ENCODE measurements around the gene WDR72.

Gene WDR72

GRCh38 chr15:53536479-53537120 is 222.9 kb downstream of the WDR72 start:
- no peak for DNase-seq (ENCODE audit: low read depth in 4 of 4, low spot score in 1 of 4)

GRCh38 chr15:53535886-53536285 is 223.6 kb downstream of the WDR72 start:
- no peak for DNase-seq (ENCODE audit: low read depth in 4 of 4, low spot score in 1 of 4)

GRCh38 chr15:53534105-53534839 is 225.2 kb downstream of the WDR72 start:
- DNase-seq (ENCODE audit: low read depth in 4 of 4, low spot score in 1 of 4) = no peak

GRCh38 chr15:53530761-53531160 is 228.7 kb downstream of the WDR72 start:
- DNase-seq (ENCODE audit: low read depth in 4 of 4, low spot score in 1 of 4) = no peak

- no peak for DNase-seq (ENCODE audit: low read depth in 4 of 4, low spot score in 1 of 4)
These were observed 231.5 kb downstream of the WDR72 start for GRCh38 chr15:53527996-53528395.

GRCh38 chr15:53525894-53526293 is 233.6 kb downstream of the WDR72 start:
- DNase-seq (ENCODE audit: low read depth in 4 of 4, low spot score in 1 of 4) = no peak

- DNase-seq (ENCODE audit: low read depth in 4 of 4, low spot score in 1 of 4) = no peak
These were observed 236.5 kb downstream of the WDR72 start for GRCh38 chr15:53522991-53523390.

GRCh38 chr15:53520996-53521395 is 238.5 kb downstream of the WDR72 start:
- no peak for DNase-seq (ENCODE audit: low read depth in 4 of 4, low spot score in 1 of 4)

GRCh38 chr15:53513431-53513830 is 246.0 kb downstream of the WDR72 start:
- no peak for DNase-seq (ENCODE audit: low read depth in 4 of 4, low spot score in 1 of 4)

GRCh38 chr15:53512029-53512428 is 247.4 kb downstream of the WDR72 start:
- no peak for DNase-seq (ENCODE audit: low read depth in 4 of 4, low spot score in 1 of 4)

- no peak for DNase-seq (ENCODE audit: low read depth in 4 of 4, low spot score in 1 of 4)
These were observed 248.3 kb downstream of the WDR72 start for GRCh38 chr15:53511175-53511574.

GRCh38 chr15:53506370-53506769 is 253.1 kb downstream of the WDR72 start:
- DNase-seq (ENCODE audit: low read depth in 4 of 4, low spot score in 1 of 4) = no peak

GRCh38 chr15:53498996-53499395 is 260.5 kb downstream of the WDR72 start:
- DNase-seq (ENCODE audit: low read depth in 4 of 4, low spot score in 1 of 4) = no peak

- no peak for DNase-seq (ENCODE audit: low read depth in 4 of 4, low spot score in 1 of 4)
These were observed 269.1 kb downstream of the WDR72 start for GRCh38 chr15:53490341-53490740.

- no peak for DNase-seq (ENCODE audit: low read depth in 4 of 4, low spot score in 1 of 4)
These were observed 277.4 kb downstream of the WDR72 start for GRCh38 chr15:53482055-53482454.

- DNase-seq (ENCODE audit: low read depth in 4 of 4, low spot score in 1 of 4) = no peak
These were observed 281.3 kb downstream of the WDR72 start for GRCh38 chr15:53477981-53478766.

- no peak for DNase-seq (ENCODE audit: low read depth in 4 of 4, low spot score in 1 of 4)
These were observed 285.6 kb downstream of the WDR72 start for GRCh38 chr15:53473886-53474285.

GRCh38 chr15:53473435-53473834 is 286.0 kb downstream of the WDR72 start:
- DNase-seq (ENCODE audit: low read depth in 4 of 4, low spot score in 1 of 4) = no peak

- DNase-seq (ENCODE audit: low read depth in 4 of 4, low spot score in 1 of 4) = no peak
These were observed 286.6 kb downstream of the WDR72 start for GRCh38 chr15:53472883-53473282.

GRCh38 chr15:53472210-53472609 is 287.3 kb downstream of the WDR72 start:
- DNase-seq (ENCODE audit: low read depth in 4 of 4, low spot score in 1 of 4) = no peak

GRCh38 chr15:53470743-53471142 is 288.7 kb downstream of the WDR72 start:
- DNase-seq (ENCODE audit: low read depth in 4 of 4, low spot score in 1 of 4) = no peak

GRCh38 chr15:53469422-53469821 is 290.0 kb downstream of the WDR72 start:
- no peak for DNase-seq (ENCODE audit: low read depth in 4 of 4, low spot score in 1 of 4)

All from stimulated activated CD4-positive, alpha-beta T cell treated with anti-CD3 and anti-CD28 coated beads, Interleukin-1b, Interleukin-23, amount 100 ng/mL, for 24 hours (primary cell).